PC-3 (cell line): Measurements from ENCODE around the gene CRIM1. TPM values are rescaled to one million over a fixed set of nuclear protein-coding genes. Genes with fewer than 3 reads are reported as not detected.

Experiments
- ATAC-seq: fragments of 200-7000 bp; cut with Tn5 transposase; 2 replicates; pipeline ENCODE4 v1.9.1; 2020; ENCODE audit warnings: mild to moderate bottlenecking, moderate library complexity
- BruUV-seq: library from RNA; stranded (reverse); fragments of 400-500 nt; replicated peaks from 2 replicates; lab custom pipeline; 2021; lab: Mats Ljungman, UMichigan
- CTCF ChIA-PET: fragments of 300-600 bp; sonication (Branson Sonifier 250); formaldehyde crosslinking; loops from one replicate; lab custom pipeline; 2022; ENCODE audit warnings: antibody characterized with exemption; lab: Charles Lee
- POLR2A ChIA-PET: fragments of 300-600 bp; sonication (Branson Sonifier 250); formaldehyde crosslinking; loops from one replicate; lab custom pipeline; 2022; ENCODE audit warnings: antibody characterized with exemption; ENCODE audit not compliant: unreplicated experiment; lab: Charles Lee
- DNase-seq: peaks from one replicate; pipeline ENCODE4 v3.0.0-alpha.2; 2015
- H2AFZ ChIP-seq: fragments of 300-600 bp; sonication (generic); 2 replicates; pipeline ENCODE4 v1.6.0; 2016; ENCODE audit warnings: antibody characterized with exemption, low read length
- H3F3A ChIP-seq: fragments of 300-600 bp; sonication (generic); one replicate; pipeline ENCODE4 v1.6.0; 2017; ENCODE audit warnings: antibody characterized with exemption, low read length, control low read depth, mild to moderate bottlenecking; ENCODE audit not compliant: unreplicated experiment
- H3K27ac ChIP-seq: fragments of 300-600 bp; sonication (generic); 2 replicates; pipeline ENCODE4 v1.5.1; 2016; ENCODE audit warnings: mild to moderate bottlenecking, low read length
- H3K27me3 ChIP-seq: fragments of 300-600 bp; sonication (generic); 2 replicates; pipeline ENCODE4 v1.6.1; 2016; ENCODE audit warnings: low read length, mixed read lengths
- H3K36me3 ChIP-seq: fragments of 300-600 bp; sonication (generic); 2 replicates; pipeline ENCODE4 v1.6.1; 2016; ENCODE audit warnings: low read depth, mixed run types, low read length, mixed read lengths
- H3K4me1 ChIP-seq: fragments of 300-600 bp; sonication (generic); 2 replicates; pipeline ENCODE4 v1.5.1; 2016; ENCODE audit warnings: low read length; ENCODE audit not compliant: insufficient read depth
- H3K4me2 ChIP-seq: fragments of 300-600 bp; sonication (generic); 2 replicates; pipeline ENCODE4 v1.6.0; 2016; ENCODE audit warnings: low read length
- H3K4me3 ChIP-seq: fragments of 300-600 bp; sonication (generic); 2 replicates; pipeline ENCODE4 v1.5.1; 2016; ENCODE audit warnings: mild to moderate bottlenecking, low read length, mixed read lengths
- H3K79me2 ChIP-seq: fragments of 300-600 bp; sonication (generic); 2 replicates; pipeline ENCODE4 v1.6.1; 2017; ENCODE audit warnings: low read length, mixed read lengths
- H3K9ac ChIP-seq: fragments of 300-600 bp; sonication (generic); 2 replicates; pipeline ENCODE4 v1.6.0; 2016; ENCODE audit warnings: mild to moderate bottlenecking, low read length
- H3K9me2 ChIP-seq: fragments of 300-600 bp; sonication (generic); replicated peaks from 2 replicates; pipeline ENCODE4 v1.6.1; 2016; ENCODE audit warnings: mixed run types, low read length, mixed read lengths
- H3K9me3 ChIP-seq: fragments of 300-600 bp; sonication (generic); 2 replicates; pipeline ENCODE4 v1.6.1; 2016; ENCODE audit warnings: low read length, mixed read lengths
- H4K20me1 ChIP-seq: fragments of 300-600 bp; sonication (generic); 2 replicates; pipeline ENCODE4 v1.6.1; 2016; ENCODE audit warnings: low read length, mixed read lengths
- EZH2 ChIP-seq: fragments of 300-600 bp; sonication (generic); IDR thresholded peaks from one replicate; pipeline ENCODE4 v1.6.1; 2017; ENCODE audit warnings: antibody characterized with exemption, mild to moderate bottlenecking, low read length; ENCODE audit not compliant: unreplicated experiment
- EZH2phosphoT487 ChIP-seq: fragments of 300-600 bp; sonication (generic); IDR thresholded peaks from 2 replicates; pipeline ENCODE4 v1.6.1; 2018; ENCODE audit warnings: mild to moderate bottlenecking, antibody characterized with exemption, low read length, borderline replicate concordance
- intact Hi-C: fragments of 100-400 bp; cut with micrococcal nuclease; formaldehyde crosslinking; loops from 2 replicates; pipeline ENCODE4 v1.9.0; 2023
- total RNA-seq: library from RNA; depleted of rRNA; stranded (reverse); fragments of >200 nt; gene quantifications from 2 replicates; pipeline ENCODE4 v1.2.3, GENCODE V29; 2014
- TF ChIP-seq, protein P1 (sequence below): fragments of 300-600 bp; sonication (generic); conservative IDR thresholded peaks from 2 replicates; pipeline ENCODE4 v1.5.1; 2017; ENCODE audit warnings: antibody characterized with exemption, low read depth, mild to moderate bottlenecking, low read length

Gene CRIM1
- total RNA-seq, 1 experiment from 2014 or later: 70.7 TPM

GRCh38 chr2:36567711-36568408 lies 212.3 kb downstream of the CRIM1 start:
- H2AFZ ChIP-seq: no peak overlapping the region

GRCh38 chr2:36568516-36569246 lies 213.1 kb downstream of the CRIM1 start:
- no peak for TF ChIP-seq EZH2
- TF ChIP-seq, protein P1, sequence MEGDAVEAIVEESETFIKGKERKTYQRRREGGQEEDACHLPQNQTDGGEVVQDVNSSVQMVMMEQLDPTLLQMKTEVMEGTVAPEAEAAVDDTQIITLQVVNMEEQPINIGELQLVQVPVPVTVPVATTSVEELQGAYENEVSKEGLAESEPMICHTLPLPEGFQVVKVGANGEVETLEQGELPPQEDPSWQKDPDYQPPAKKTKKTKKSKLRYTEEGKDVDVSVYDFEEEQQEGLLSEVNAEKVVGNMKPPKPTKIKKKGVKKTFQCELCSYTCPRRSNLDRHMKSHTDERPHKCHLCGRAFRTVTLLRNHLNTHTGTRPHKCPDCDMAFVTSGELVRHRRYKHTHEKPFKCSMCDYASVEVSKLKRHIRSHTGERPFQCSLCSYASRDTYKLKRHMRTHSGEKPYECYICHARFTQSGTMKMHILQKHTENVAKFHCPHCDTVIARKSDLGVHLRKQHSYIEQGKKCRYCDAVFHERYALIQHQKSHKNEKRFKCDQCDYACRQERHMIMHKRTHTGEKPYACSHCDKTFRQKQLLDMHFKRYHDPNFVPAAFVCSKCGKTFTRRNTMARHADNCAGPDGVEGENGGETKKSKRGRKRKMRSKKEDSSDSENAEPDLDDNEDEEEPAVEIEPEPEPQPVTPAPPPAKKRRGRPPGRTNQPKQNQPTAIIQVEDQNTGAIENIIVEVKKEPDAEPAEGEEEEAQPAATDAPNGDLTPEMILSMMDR: no peak
- TF ChIP-seq EZH2phosphoT487: no peak
- BruUV-seq: TSS peak; percentile 73
- CTCF ChIA-PET: interaction anchor here (0.5 to 1.4 kb wide), 2 partner anchors 10 to 16 kb away, joined by 3 to 4 read pairs; no protein-coding TSS in a partner anchor
- peaks cover 72% of the 10 kb centered on the region for H3K79me2 ChIP-seq
- POLR2A ChIA-PET: interaction anchor here (0.6 to 1.0 kb wide), 6 partner anchors 9 to 211 kb away, joined by 4 to 8 read pairs (median 6); no protein-coding TSS in a partner anchor
- H3K9me2 ChIP-seq: no peaks in the 10 kb centered on the region
- H3F3A ChIP-seq: peaks cover 13% of the 10 kb centered on the region
- intact Hi-C loops: loop anchor here (1.0 to 5.0 kb wide), 3 partner anchors 10 to 211 kb away; partner anchors contain the start of gene CRIM1
- peak overlapping the region; percentile 60 for H3K4me3 ChIP-seq
- H3K4me2 ChIP-seq: peak overlapping the region; percentile 82
- no peaks in the 10 kb centered on the region for H3K9me3 ChIP-seq
- DNase-seq (peak; percentile 94), ATAC-seq (peak; percentile 70)
- H3K27ac ChIP-seq: peak overlapping the region; percentile 99
- peaks cover 22% of the 10 kb centered on the region for H3K36me3 ChIP-seq
- peaks cover 86% of the 10 kb centered on the region for H3K4me1 ChIP-seq
- H4K20me1 ChIP-seq: no peaks in the 10 kb centered on the region
- peak overlapping the region; percentile 59; the same call in 1 of the 2 replicates for H2AFZ ChIP-seq
- no peaks in the 10 kb centered on the region for H3K27me3 ChIP-seq
- H3K9ac ChIP-seq: peak overlapping the region; percentile 86

More at GRCh38 chr2:36567711-36568408, 212.3 kb downstream of the CRIM1 start:
- DNase-seq (peak; percentile 63), ATAC-seq (peak; percentile 43)
- H3K27me3 ChIP-seq: no peaks in the 10 kb centered on the region
- H3K4me1 ChIP-seq: peaks cover 86% of the 10 kb centered on the region
- H3F3A ChIP-seq: peaks cover 17% of the 10 kb centered on the region
- peaks cover 22% of the 10 kb centered on the region for H3K36me3 ChIP-seq
- ChIA-PET POLR2A (no interaction called here), CTCF (no interaction called here)
- H4K20me1 ChIP-seq: no peaks in the 10 kb centered on the region
- H3K27ac ChIP-seq: peak overlapping the region; percentile 99
- no peaks in the 10 kb centered on the region for H3K9me3 ChIP-seq
- peak overlapping the region; percentile 60 for H3K4me3 ChIP-seq
- H3K79me2 ChIP-seq: peaks cover 72% of the 10 kb centered on the region
- TF ChIP-seq EZH2phosphoT487 (no peak), EZH2 (no peak)
- TF ChIP-seq, protein P1: no peak
- no peaks in the 10 kb centered on the region for H3K9me2 ChIP-seq
- peak overlapping the region; percentile 82 for H3K4me2 ChIP-seq
- intact Hi-C loops: loop anchor here (1.0 to 5.0 kb wide), 3 partner anchors 10 to 211 kb away; partner anchors contain the start of gene CRIM1
- no TSS peak for BruUV-seq
- peak overlapping the region; percentile 86 for H3K9ac ChIP-seq
